Dendritic cell treated with granulocyte-macrophage colony-stimulating factor and Interleukin-4, amounts not matched to agents 40 ng/mL and 50 ng/mL, for 4 days (primary cell): Measurements from ENCODE around the gene NOVA2.
A peak's percentile ranks its signal among the peaks of the same experiment; 100 is the strongest.
"Not testable (repeated sequence)": the region's sequence is repeated elsewhere in the genome, so short reads cannot be mapped to it uniquely, and the experiment has no call there.

Experiments
- H3K27ac Mint-ChIP-seq: one replicate; pipeline ENCODE4 v1.8.0; 2022; ENCODE audit warnings: mild to moderate bottlenecking, mixed read lengths
- H3K27me3 Mint-ChIP-seq: one replicate; pipeline ENCODE4 v1.8.0; 2022; ENCODE audit warnings: mild to moderate bottlenecking, mixed read lengths
- H3K36me3 Mint-ChIP-seq: one replicate; pipeline ENCODE4 v1.8.0; 2022; ENCODE audit warnings: low read depth, mixed read lengths
- H3K4me1 Mint-ChIP-seq: one replicate; pipeline ENCODE4 v1.8.0; 2022; ENCODE audit warnings: low read depth, mixed read lengths
- H3K4me3 Mint-ChIP-seq: one replicate; pipeline ENCODE4 v1.8.0; 2022; ENCODE audit warnings: mild to moderate bottlenecking, moderate library complexity, mixed read lengths
- H3K9me3 Mint-ChIP-seq: one replicate; pipeline ENCODE4 v1.8.0; 2022; ENCODE audit warnings: mixed read lengths
- intact Hi-C: fragments of 100-400 bp; cut with micrococcal nuclease; formaldehyde crosslinking; loops from one replicate; pipeline ENCODE4 v1.15.0; 2022

NOVA2 gene

DNA sequence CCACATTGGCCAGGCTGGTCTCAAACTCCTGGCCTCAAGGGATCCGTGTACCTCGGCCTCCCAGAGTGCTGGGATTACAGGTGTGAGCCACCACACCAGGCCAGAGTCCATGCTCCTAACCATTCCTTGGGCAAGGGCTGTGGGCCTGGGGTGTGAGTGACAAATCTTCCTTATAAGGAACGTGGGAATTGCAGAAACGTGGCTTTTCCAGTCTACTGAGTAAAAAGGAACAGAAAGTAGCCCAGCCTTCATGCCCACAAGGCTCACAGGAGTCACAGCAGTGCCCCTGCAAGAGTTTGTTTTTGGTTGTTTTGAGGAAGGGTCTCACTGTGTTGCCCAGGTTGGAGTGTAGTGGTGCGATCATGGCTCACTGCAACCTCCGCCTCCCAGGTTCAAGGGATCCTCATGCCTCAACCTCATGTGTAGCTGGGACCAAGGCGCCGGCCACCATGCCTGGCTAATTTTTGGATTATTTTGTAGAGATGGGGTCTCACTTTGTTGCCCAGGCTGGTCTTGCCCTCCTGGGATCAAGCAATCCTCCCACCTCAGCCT, 76.3 kb downstream of the NOVA2 start:
- no peaks in the 10 kb centered on the region for H3K9me3 Mint-ChIP-seq
- H3K27me3 Mint-ChIP-seq, result no peaks in the 10 kb centered on the region
- H3K4me1 Mint-ChIP-seq, result peaks cover 55% of the 10 kb centered on the region
- H3K36me3 Mint-ChIP-seq, result peaks cover 67% of the 10 kb centered on the region
- H3K4me3 Mint-ChIP-seq, result no peak overlapping the region
- intact Hi-C loops, result no loop called here
- peak overlapping the region; percentile 27 for H3K27ac Mint-ChIP-seq

GRCh38 chr19:45895983-45896599, 77.6 kb downstream of the NOVA2 start:
- Mint-ChIP-seq H3K27ac (peak overlapping the region; percentile 24), H3K36me3 (peaks cover 68% of the 10 kb centered on the region), H3K4me1 (peaks cover 53% of the 10 kb centered on the region)
- H3K9me3 Mint-ChIP-seq, H3K4me3 Mint-ChIP-seq, intact Hi-C loops, H3K27me3 Mint-ChIP-seq: not testable (repeated sequence)

DNA sequence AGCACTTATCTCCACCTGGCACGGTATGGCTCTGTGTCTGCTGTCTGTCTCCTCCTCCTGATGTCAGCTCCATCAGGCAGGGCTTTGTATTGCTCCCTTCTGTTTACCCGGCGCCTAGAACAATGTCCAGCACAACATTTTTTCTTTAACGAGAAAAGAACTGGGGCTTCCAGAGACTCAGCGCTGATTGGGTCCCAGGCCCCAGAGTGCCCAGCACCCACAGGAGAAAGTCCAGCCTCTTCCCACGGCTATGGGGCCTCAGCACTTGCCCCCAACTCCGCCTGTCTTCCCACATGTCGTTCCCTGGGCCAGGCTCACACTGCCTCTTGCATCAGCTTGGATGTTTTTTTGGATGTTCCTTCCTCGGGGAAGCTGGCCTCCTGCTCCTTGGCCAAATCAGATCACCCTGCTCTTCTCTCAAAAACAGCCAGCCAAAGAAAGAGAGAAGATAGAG, 78.1 kb downstream of the NOVA2 start:
- Mint-ChIP-seq H3K9me3 (no peaks in the 10 kb centered on the region), H3K27ac (peak overlapping the region; percentile 24), H3K36me3 (peaks cover 68% of the 10 kb centered on the region), H3K27me3 (no peaks in the 10 kb centered on the region), H3K4me3 (no peak overlapping the region), H3K4me1 (peaks cover 48% of the 10 kb centered on the region)
- intact Hi-C loops, result no loop called here

GRCh38 chr19:45890877-45891276, 82.8 kb downstream of the NOVA2 start:
- Mint-ChIP-seq H3K9me3 (no peaks in the 10 kb centered on the region), H3K36me3 (peaks cover 61% of the 10 kb centered on the region), H3K27ac (no peak overlapping the region), H3K27me3 (no peaks in the 10 kb centered on the region), H3K4me3 (no peak overlapping the region), H3K4me1 (peaks cover 39% of the 10 kb centered on the region)
- intact Hi-C loops, result no loop called here

DNA sequence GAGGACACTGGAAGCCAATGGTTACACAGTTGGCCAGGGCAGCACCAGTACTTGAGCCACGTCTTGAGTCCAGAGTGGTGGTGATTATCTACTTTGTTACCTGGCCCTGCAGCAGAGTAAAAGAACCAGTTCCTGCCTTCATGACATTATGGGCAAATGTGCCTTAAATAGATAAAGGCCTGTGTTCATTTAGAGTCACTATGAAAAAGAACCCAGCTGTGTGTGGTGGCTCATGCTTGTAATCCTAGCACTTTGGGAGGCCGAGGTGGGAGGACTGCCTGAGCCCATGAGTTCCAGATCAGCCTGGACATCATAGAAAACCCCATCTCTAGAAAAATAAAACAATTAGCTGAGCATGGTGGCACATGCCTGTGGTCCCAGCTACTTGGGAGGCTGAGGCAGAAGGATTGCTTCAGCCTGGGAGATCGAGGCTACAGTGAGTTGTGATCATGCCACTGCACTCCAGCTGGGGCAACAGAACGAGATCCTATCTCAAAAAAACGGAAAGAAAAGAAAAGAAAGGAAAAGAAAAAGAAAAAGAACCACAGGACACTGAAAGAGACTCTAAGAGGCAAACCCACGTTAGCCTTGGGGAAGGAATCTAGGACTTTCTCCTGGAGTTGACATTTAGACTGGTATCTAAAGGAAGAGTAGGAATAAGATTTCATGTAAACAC, 84.3 kb downstream of the NOVA2 start:
- H3K9me3 Mint-ChIP-seq, result no peaks in the 10 kb centered on the region

GRCh38 chr19:45887200-45887710, 86.4 kb downstream of the NOVA2 start:
- Mint-ChIP-seq H3K36me3 (peaks cover 42% of the 10 kb centered on the region), H3K4me1 (peaks cover 39% of the 10 kb centered on the region), H3K27me3 (peaks cover 4% of the 10 kb centered on the region), H3K9me3 (no peaks in the 10 kb centered on the region), H3K27ac (peak overlapping the region; percentile 89), H3K4me3 (peak overlapping the region; percentile 85)
- intact Hi-C loops, result no loop called here

More for the DNA sequence above, 84.3 kb downstream of the NOVA2 start:
- no peak overlapping the region for H3K27ac Mint-ChIP-seq
- intact Hi-C loops, result no loop called here
- H3K4me3 Mint-ChIP-seq, result no peak overlapping the region
- H3K4me1 Mint-ChIP-seq, result peaks cover 41% of the 10 kb centered on the region
- no peaks in the 10 kb centered on the region for H3K27me3 Mint-ChIP-seq
- H3K36me3 Mint-ChIP-seq, result peaks cover 47% of the 10 kb centered on the region

GRCh38 chr19:45886427-45887199, 87.1 kb downstream of the NOVA2 start:
- peaks cover 34% of the 10 kb centered on the region for H3K4me1 Mint-ChIP-seq

GRCh38 chr19:45885556-45886426, 87.9 kb downstream of the NOVA2 start, which contains the start of gene IRF2BP1:
IRF2BP1 (minus strand) TSS chr19:45886141; CDS start chr19:45885774, 367 bp downstream.
- Mint-ChIP-seq H3K36me3 (peaks cover 27% of the 10 kb centered on the region), H3K4me1 (peaks cover 34% of the 10 kb centered on the region), H3K4me3 (peak within 1 kb of the TSS; percentile 85), H3K9me3 (no peaks in the 10 kb centered on the region), H3K27me3 (peaks cover 13% of the 10 kb centered on the region), H3K27ac (peak within 1 kb of the TSS; percentile 89)
- intact Hi-C loops, result loop anchor here (1.0 kb wide), 1 partner anchor 22 kb away; the partner anchor contains the start of gene SYMPK

More at GRCh38 chr19:45886427-45887199, 87.1 kb downstream of the NOVA2 start:
- H3K27ac Mint-ChIP-seq, result peak overlapping the region; percentile 89
- intact Hi-C loops, result loop anchor here (1.0 kb wide), 1 partner anchor 23 kb away; the partner anchor contains the start of gene SYMPK
- H3K9me3 Mint-ChIP-seq, result no peaks in the 10 kb centered on the region
- peaks cover 8% of the 10 kb centered on the region for H3K27me3 Mint-ChIP-seq
- peaks cover 35% of the 10 kb centered on the region for H3K36me3 Mint-ChIP-seq
- peak overlapping the region; percentile 85 for H3K4me3 Mint-ChIP-seq

DNA sequence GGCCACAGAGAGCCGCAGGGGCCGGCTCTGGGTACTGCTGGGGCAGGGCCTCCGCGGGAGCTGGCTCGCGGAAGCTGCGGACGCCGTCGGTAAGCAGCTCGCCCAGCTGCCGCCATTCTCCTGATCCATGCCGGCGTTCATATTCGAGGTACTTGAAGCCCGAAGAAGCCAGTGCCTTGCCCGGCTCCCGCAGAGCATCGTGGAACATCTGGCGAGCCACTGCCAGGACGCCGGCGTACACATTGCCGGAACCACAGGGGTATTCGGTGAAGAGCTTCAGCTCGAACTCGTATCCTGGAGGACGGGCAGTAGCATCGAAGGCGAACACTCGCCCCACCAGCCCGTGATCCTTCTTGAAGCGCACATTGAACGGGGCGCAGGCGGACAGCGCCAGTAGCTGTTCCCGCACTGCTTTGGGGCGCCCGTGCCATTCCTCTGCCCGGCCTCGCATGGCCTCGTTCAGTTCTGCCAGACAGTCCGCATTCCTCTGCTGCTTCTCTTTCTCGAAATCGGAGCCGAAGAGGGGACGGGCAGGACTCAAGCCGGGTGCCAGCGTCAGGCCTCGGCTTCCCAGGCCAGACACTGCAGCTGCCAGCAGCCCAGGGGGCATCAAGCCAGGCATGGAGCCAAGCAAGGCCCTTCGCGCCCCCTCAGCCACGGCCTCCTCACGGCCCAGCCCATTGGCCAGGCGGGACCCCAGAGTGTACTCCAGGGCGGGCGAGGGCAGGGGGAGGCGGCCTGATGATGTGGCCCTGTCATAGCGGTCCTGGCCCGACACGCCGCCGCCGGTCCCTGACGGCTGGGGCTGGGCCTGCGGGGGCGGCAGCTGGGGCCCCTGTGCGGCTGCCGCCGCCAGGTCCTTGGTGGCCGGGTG, 88.7 kb downstream of the NOVA2 start:
- peaks cover 18% of the 10 kb centered on the region for H3K36me3 Mint-ChIP-seq
- intact Hi-C loops, result loop anchor here (5.0 kb wide), 1 partner anchor 68 kb away; the partner anchor contains the start of gene RSPH6A
- no peak overlapping the region for H3K27ac Mint-ChIP-seq
- peaks cover 29% of the 10 kb centered on the region for H3K4me1 Mint-ChIP-seq
- H3K4me3 Mint-ChIP-seq, result peak overlapping the region; percentile 85
- H3K9me3 Mint-ChIP-seq, result no peaks in the 10 kb centered on the region
- peaks cover 20% of the 10 kb centered on the region for H3K27me3 Mint-ChIP-seq

GRCh38 chr19:45883881-45884681, 89.6 kb downstream of the NOVA2 start:
- Mint-ChIP-seq H3K4me1 (peaks cover 29% of the 10 kb centered on the region), H3K27me3 (peaks cover 28% of the 10 kb centered on the region), H3K36me3 (peaks cover 11% of the 10 kb centered on the region), H3K27ac (no peak overlapping the region), H3K4me3 (no peak overlapping the region), H3K9me3 (no peaks in the 10 kb centered on the region)
- intact Hi-C loops, result loop anchor here (1.0 to 5.0 kb wide), 2 partner anchors 20 to 67 kb away; partner anchors contain the start of genes FOXA3 and RSPH6A
